Neural cell (in vitro differentiated cells): ENCODE results near the gene TSSC4. TPM values are rescaled to one million over a fixed set of nuclear protein-coding genes. Genes with fewer than 3 reads are reported as not detected.

ENCODE experiments used
- H2AFZ ChIP-seq: fragments of 200-600, 300-800 bp; sonication (generic), shearing (Covaris generic); 2 replicates; pipeline ENCODE4 v1.6.0; 2014; ENCODE audit warnings: low read depth, mild to moderate bottlenecking, antibody characterized with exemption, low read length, moderate library complexity
- H3F3A ChIP-seq: fragments of 200-600 bp; shearing (Covaris generic); 2 replicates; pipeline ENCODE4 v1.6.1; 2016; ENCODE audit warnings: mild to moderate bottlenecking, moderate library complexity, mixed read lengths, antibody characterized with exemption, low read length; ENCODE audit not compliant: insufficient read depth, poor library complexity, severe bottlenecking
- H3K27ac ChIP-seq: fragments of 200-600, 300-800 bp; sonication (generic), shearing (Covaris generic); 2 replicates; pipeline ENCODE4 v1.5.1; 2014; ENCODE audit warnings: mild to moderate bottlenecking, low read length, moderate library complexity
- H3K27me3 ChIP-seq: fragments of 300-800, 200-600 bp; sonication (generic), shearing (Covaris generic); 2 replicates; pipeline ENCODE4 v1.6.0; 2014; ENCODE audit warnings: mild to moderate bottlenecking, low read depth, low read length, moderate library complexity; ENCODE audit not compliant: insufficient read depth
- H3K36me3 ChIP-seq: fragments of 300-800, 200-600 bp; sonication (generic), shearing (Covaris generic); 2 replicates; pipeline ENCODE4 v1.5.1; 2014; ENCODE audit warnings: mild to moderate bottlenecking, antibody characterized with exemption, low read length, moderate library complexity; ENCODE audit not compliant: insufficient read depth
- H3K4me2 ChIP-seq: fragments of 300-800, 200-600 bp; sonication (generic), shearing (Covaris generic); 2 replicates; pipeline ENCODE4 v1.6.0; 2014; ENCODE audit warnings: mild to moderate bottlenecking, low read length
- H3K4me3 ChIP-seq: fragments of 300-800, 200-600 bp; sonication (generic), shearing (Covaris generic); 2 replicates; pipeline ENCODE4 v1.5.1; 2014; ENCODE audit warnings: mild to moderate bottlenecking, low read length, moderate library complexity
- H3K79me2 ChIP-seq: fragments of 200-600 bp; shearing (Covaris generic); replicated peaks from 2 replicates; pipeline ENCODE4 v1.6.0; 2014; ENCODE audit warnings: mild to moderate bottlenecking, low read length, moderate library complexity; ENCODE audit not compliant: insufficient read depth
- H3K9ac ChIP-seq: fragments of 300-800, 200-600 bp; sonication (generic), shearing (Covaris generic); 2 replicates; pipeline ENCODE4 v1.6.1; 2016; ENCODE audit warnings: mild to moderate bottlenecking, low read length, mixed read lengths
- H3K9me2 ChIP-seq: fragments of 200-600 bp; shearing (Covaris generic); 2 replicates; pipeline ENCODE4 v1.6.1; 2016; ENCODE audit warnings: mild to moderate bottlenecking, low read length, mixed read lengths; ENCODE audit not compliant: insufficient read depth
- H3K9me3 ChIP-seq: fragments of 200-600, 300-800 bp; sonication (generic), shearing (Covaris generic); 2 replicates; pipeline ENCODE4 v1.6.1; 2016; ENCODE audit warnings: mild to moderate bottlenecking, mixed run types, low read length, moderate library complexity, mixed read lengths
- H4K20me1 ChIP-seq: fragments of 200-600 bp; shearing (Covaris generic); 2 replicates; pipeline ENCODE4 v1.6.1; 2016; ENCODE audit warnings: mild to moderate bottlenecking, mixed run types; ENCODE audit not compliant: insufficient read depth
- CTCF ChIP-seq: fragments of 450-650 bp; IDR thresholded peaks from 2 replicates; pipeline ENCODE4 v1.5.1; 2014; ENCODE audit warnings: antibody characterized with exemption, mild to moderate bottlenecking, moderate library complexity; ENCODE audit not compliant: poor library complexity, severe bottlenecking
- EP300 ChIP-seq: fragments of 450-650 bp; conservative IDR thresholded peaks from 2 replicates; pipeline ENCODE4 v1.6.1; 2014; ENCODE audit warnings: antibody characterized with exemption, mild to moderate bottlenecking, moderate library complexity; ENCODE audit not compliant: poor library complexity, severe bottlenecking
- EZH2 ChIP-seq: fragments of 200-600, 300-800 bp; shearing (Covaris generic), sonication (generic); IDR thresholded peaks from 2 replicates; pipeline ENCODE4 v1.6.1; 2014; ENCODE audit warnings: antibody characterized with exemption, low read length, borderline replicate concordance, mild to moderate bottlenecking; ENCODE audit not compliant: insufficient read depth, poor library complexity, severe bottlenecking
- MXI1 ChIP-seq: fragments of 450-650 bp; conservative IDR thresholded peaks from 2 replicates; pipeline ENCODE4 v1.6.1; 2014; ENCODE audit warnings: antibody characterized with exemption, mild to moderate bottlenecking; ENCODE audit not compliant: poor library complexity, severe bottlenecking
- POLR2AphosphoS5 ChIP-seq: IDR thresholded peaks from 2 replicates; pipeline ENCODE4 v1.6.1; 2012
- RAD21 ChIP-seq: fragments of 450-650 bp; conservative IDR thresholded peaks from 2 replicates; pipeline ENCODE4 v1.6.1; 2014; ENCODE audit warnings: antibody characterized with exemption, mild to moderate bottlenecking, moderate library complexity
- REST ChIP-seq: IDR thresholded peaks from 2 replicates; pipeline ENCODE4 v1.6.1; 2012; ENCODE audit warnings: borderline replicate concordance
- SMC3 ChIP-seq: fragments of 450-650 bp; conservative IDR thresholded peaks from 2 replicates; pipeline ENCODE4 v1.6.1; 2014; ENCODE audit warnings: antibody characterized with exemption, mild to moderate bottlenecking, moderate library complexity; ENCODE audit not compliant: poor library complexity
- TAF1 ChIP-seq: IDR thresholded peaks from 2 replicates; pipeline ENCODE4 v1.6.1; 2012; ENCODE audit warnings: low read depth
- polyA plus RNA-seq: library from polyadenylated mRNA; depleted of rRNA; stranded (reverse); fragments of >200 nt; gene quantifications from 2 replicates; pipeline ENCODE4 v1.2.3, GENCODE V29; 2014

Gene TSSC4
- polyA plus RNA-seq, 1 donor from 2014 or later: 54.3 TPM

GRCh38 chr11:2391181-2391975 lies 9.2 kb upstream of the TSSC4 start:
- H3K9me3 ChIP-seq: no peaks in the 10 kb centered on the region
- H3K4me3 ChIP-seq: no peak overlapping the region
- H2AFZ ChIP-seq: no peak overlapping the region
- no peaks in the 10 kb centered on the region for H3K9me2 ChIP-seq
- H3K27ac ChIP-seq: no peak overlapping the region
- H3K79me2 ChIP-seq: peaks cover 11% of the 10 kb centered on the region
- no peak overlapping the region for H3K4me2 ChIP-seq
- no peak overlapping the region for H3K9ac ChIP-seq
- no peaks in the 10 kb centered on the region for H3K36me3 ChIP-seq
- no peak for TF ChIP-seq RAD21
- no peak for TF ChIP-seq POLR2AphosphoS5
- no peak for TF ChIP-seq EZH2
- no peak for TF ChIP-seq EP300
- TF ChIP-seq MXI1: no peak
- TF ChIP-seq SMC3: no peak
- TF ChIP-seq CTCF: no peak
- no peak for TF ChIP-seq TAF1
- TF ChIP-seq REST: no peak
- H3K27me3 ChIP-seq: no peaks in the 10 kb centered on the region
- no peaks in the 10 kb centered on the region for H4K20me1 ChIP-seq
- no peaks in the 10 kb centered on the region for H3F3A ChIP-seq

GRCh38 chr11:2392241-2392959 lies 8.2 kb upstream of the TSSC4 start:
- no peaks in the 10 kb centered on the region for H3K9me3 ChIP-seq
- no peak overlapping the region for H3K4me3 ChIP-seq
- no peak overlapping the region for H3K9ac ChIP-seq
- H3K36me3 ChIP-seq: no peaks in the 10 kb centered on the region
- no peak overlapping the region for H3K27ac ChIP-seq
- H2AFZ ChIP-seq: no peak overlapping the region
- no peaks in the 10 kb centered on the region for H3K27me3 ChIP-seq
- no peaks in the 10 kb centered on the region for H3F3A ChIP-seq
- H4K20me1 ChIP-seq: no peaks in the 10 kb centered on the region
- TF ChIP-seq EP300: no peak
- TF ChIP-seq CTCF: no peak
- TF ChIP-seq RAD21: no peak
- no peak for TF ChIP-seq SMC3
- no peak for TF ChIP-seq EZH2
- no peak for TF ChIP-seq TAF1
- TF ChIP-seq REST: no peak
- no peak for TF ChIP-seq MXI1
- TF ChIP-seq POLR2AphosphoS5: no peak
- H3K79me2 ChIP-seq: peaks cover 6% of the 10 kb centered on the region
- H3K9me2 ChIP-seq: no peaks in the 10 kb centered on the region
- no peak overlapping the region for H3K4me2 ChIP-seq
